CD4-positive, alpha-beta T cell treated with Interferon gamma for 1 hour (primary cell): ENCODE results near the gene PJA1.

Experiments used
- DNase-seq: peaks from one replicate; pipeline ENCODE4 v3.0.0-alpha.2; 2020

PJA1 gene

DNA sequence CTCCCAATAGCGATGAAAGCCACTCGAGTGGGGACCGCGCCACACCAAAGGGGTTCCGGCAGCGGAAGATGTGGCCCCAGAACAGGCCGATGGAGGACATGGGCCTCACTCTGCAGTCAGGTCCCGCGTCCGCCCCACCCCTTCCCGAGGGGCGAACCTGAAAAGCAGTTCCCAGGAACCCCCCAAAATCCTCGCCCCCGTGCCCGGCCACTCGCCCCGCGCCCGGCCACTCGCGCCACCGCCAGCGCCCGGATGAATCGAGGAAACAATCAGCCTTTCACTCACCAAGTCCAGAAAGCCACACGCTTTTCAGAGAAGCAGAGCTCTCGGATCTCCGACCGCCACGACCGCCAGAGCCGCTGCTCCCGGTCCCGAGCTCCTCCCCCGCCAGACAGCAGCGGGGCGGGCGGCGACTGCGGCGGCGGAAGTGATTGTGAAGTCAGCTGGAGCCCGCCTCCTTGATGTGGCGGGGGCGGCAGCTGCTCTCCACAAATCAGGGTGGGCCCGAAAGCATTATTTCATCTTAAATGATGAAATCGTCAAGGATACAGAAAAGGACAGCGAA lies at the start of gene PJA1:
Gene PJA1, minus strand, starts transcription at position 367 of the 565 bp plus-strand sequence. CDS start 2,380 bp downstream, outside the sequence.
- DNase-seq: peak; percentile 76

DNA sequence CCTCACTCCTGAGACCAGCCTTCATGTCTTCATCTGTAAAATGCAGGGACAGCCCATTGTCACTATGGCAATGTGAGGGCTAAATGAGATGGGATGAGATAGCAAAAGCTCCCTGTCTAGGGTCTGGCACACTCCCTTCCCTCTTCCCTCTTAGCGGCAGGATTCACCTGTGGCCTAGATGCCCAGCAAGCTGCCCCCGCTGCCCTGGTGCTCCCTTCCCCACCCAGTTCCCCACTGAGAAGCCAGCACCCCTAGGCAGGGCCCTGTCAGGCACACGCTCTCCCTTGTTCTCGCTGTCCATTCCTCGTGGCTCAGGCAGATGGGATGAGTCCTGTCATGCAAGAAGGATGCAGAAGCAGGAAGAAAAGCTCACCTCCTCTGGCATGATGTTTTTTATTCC lies 49.2 kb upstream of the PJA1 start:
- no peak for DNase-seq

- no peak for DNase-seq
These were observed 46.4 kb upstream of the PJA1 start for GRCh38 chrX:69211701-69212100.

DNA sequence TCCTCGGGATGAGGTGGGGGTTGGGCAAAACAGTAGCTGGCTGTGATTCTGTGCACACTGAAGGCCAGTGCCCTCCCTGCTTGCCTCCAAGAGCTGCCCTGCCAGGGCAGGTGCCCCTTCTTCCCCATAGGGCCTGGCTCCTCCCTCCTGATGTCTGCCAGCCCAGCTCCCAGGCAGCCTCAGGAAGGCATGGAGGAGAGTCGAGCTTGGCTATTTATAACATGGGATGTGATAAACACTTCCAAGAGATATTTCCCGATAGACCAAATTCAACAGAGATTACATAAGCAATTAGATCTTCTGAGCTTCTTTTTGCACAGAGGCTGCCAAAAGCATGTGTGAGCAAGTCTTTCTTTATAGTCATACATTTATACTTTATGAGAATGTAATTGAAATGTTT lies 45.3 kb upstream of the PJA1 start:
- no peak for DNase-seq

- no peak for DNase-seq
These were observed 42.0 kb upstream of the PJA1 start for GRCh38 chrX:69207216-69207615.

- DNase-seq: no peak
These were observed 38.4 kb upstream of the PJA1 start for GRCh38 chrX:69203638-69204037.

GRCh38 chrX:69197690-69198089 lies 32.4 kb upstream of the PJA1 start:
- DNase-seq: no peak

- DNase-seq: no peak
These were observed 31.4 kb upstream of the PJA1 start for GRCh38 chrX:69196666-69197065.

- no peak for DNase-seq
These were observed 30.6 kb upstream of the PJA1 start for GRCh38 chrX:69195810-69196209.

GRCh38 chrX:69195192-69195591 lies 29.9 kb upstream of the PJA1 start:
- DNase-seq: no peak

DNA sequence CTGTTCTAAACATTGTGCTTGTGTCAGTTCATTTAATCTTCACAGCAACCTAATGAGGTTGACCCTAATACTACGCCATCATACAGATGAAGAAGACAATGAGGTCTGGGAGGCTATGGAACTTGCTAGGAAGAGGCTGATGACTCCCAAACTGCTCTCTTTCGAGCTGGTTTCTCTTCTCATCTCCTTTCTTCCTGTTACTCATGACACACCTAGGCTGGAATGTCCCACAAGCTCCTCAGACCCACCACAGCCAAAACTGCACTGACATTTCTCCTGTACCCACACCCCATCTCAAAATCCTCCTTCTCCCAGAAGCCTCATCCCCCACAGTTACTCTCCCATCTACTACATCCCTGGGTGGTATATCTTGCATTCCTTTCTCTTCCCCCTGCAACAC lies 27.4 kb upstream of the PJA1 start:
- DNase-seq: no peak

DNA sequence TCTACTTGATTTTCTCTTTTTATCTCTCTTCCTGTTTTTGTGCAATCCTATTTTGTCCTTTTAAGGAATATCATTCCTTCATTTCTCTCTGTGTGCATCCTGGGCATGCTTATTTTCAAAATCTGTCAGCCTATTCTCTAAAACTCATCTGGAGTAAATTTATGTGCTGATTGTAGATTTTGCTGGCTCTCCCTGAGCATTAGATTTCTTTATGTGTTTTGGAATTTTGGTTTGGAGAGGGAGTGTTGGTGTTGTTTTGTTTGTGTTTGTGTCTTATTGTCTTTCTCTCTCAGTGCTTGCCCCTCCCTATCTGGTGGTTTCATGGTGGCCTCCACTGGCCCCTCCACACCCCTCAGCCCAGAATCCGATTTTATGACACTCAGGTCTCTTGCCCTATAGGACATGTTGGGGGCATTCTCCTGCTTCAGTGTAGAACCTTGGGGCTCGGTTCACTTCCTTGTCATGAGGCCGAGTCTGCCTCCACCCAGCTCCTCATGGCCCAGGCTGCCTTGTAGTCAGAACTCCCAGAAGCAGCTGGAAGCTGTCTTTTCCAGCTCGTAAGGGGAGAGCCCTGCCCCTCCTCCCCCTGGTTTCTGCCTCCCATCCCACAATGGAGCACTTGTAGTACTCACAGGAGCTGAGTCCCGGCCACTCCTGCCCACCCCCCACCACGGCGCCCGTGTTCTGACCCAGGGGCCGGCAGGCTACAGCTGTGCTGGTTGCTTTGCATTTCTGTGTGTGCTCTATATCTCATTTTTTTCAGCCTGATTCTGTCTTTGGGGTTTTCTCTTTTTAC lies 24.5 kb upstream of the PJA1 start:
- no peak for DNase-seq

DNA sequence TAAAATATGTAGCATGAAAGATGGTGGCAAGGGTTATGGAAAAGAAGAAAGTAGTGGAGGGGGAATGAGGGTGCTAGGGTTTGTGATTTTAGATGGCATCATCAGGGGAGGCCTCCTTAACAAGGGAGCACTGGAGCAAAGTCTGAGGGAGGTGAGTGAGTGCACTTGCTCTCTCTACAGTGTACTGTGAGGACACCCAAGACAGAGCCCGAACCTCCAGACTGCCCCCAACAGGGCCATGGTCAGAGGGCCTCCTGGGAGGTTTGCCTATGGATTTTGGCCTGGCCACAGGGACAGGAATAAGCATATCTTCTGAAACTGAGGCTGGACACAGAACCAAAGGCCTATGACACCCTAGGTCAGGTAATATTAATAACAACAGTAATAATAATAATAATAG lies 21.4 kb upstream of the PJA1 start:
- no peak for DNase-seq

DNA sequence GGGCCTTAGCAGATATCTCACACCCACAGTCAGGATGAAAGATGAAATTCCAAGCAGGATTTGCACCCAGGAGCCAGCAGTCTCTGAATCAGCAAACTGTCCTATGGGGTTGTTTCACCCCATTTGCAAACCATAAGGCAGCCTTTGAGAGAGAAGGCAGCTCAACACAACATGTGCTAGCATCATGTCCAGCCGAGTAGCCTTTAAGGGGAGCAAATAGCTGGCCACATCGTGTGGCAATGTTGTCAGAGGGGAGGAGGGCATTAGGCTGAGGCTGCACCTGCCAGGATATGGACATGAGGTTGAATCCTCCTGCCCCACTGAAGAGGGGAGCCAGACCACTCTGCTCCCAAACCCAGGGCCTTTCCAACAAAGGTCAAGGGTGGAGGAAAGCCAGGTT lies 20.6 kb upstream of the PJA1 start:
- no peak for DNase-seq

GRCh38 chrX:69185141-69185540 lies 19.9 kb upstream of the PJA1 start:
- DNase-seq: no peak

DNA sequence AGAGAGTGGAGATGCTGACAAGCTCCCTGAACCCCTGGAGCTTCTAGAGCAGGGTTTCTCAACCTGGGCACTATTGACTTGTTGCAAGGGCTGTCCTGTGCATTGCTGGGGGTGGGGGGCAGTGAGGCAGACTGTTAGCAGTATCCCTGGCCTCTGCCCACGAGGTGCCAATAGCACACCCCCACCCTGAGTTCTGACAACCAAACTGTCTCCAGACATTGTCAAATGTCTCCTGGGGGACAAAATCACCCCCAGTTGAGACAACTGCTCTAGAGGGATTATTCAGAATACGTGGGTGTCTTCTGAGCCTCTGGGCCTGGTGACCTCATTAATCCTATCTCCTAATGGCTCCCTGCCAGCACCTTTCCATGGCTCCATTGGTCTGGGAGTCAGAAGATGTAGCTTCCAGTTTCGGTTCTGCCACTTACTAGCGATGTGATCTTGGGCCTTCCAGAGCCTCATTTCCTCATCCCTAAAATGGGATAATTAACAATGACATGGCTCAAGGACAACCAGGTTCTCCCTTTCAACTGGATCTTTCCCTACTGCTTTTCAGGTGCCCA lies 17.6 kb upstream of the PJA1 start:
- DNase-seq: no peak

DNA sequence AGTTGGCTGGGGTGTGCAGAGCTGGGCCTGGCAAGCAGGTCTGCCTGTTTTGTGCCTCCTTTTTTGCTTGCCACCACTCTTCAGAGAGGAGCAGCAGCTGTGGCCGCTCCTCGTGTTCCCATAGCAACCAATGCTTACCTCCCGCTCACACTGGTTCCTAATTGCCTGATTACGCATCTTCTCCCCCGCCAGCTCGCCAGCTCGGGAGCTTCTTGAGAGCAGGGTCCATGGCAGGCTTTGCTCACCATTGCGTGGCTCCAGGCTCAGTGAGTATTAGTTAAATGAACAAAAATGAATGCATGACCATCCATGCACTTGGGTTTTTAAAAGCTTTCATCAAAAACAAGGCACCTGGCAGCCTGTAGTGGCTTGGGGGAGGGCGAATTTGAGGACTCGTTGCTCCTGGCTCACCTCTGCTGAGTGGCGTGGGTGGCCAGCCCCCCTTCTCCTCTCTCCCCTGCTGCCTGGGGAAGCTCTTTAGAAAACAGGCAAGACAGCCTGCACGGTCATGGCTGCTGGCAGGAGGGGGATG lies 14.2 kb upstream of the PJA1 start:
- DNase-seq: no peak

DNA sequence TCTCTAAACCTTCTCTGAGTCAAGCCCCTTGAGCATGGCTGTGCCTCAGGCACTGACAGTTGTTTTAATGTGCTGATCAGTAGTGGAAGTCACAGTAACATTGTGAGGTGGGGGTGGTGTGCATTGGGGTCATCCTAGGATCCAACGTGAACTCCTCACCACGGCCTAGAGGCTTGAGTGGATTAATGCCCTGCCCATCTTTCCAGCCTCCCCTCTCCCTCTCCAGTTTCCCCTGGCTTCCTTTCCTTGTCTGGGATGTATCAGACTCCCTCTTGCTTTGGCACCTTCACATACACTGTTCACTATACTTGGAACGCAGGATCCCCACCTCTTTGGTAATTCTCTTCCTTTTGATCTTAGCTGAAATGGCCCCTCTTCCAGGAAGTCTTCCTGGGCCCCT lies 13.3 kb upstream of the PJA1 start:
- no peak for DNase-seq

DNA sequence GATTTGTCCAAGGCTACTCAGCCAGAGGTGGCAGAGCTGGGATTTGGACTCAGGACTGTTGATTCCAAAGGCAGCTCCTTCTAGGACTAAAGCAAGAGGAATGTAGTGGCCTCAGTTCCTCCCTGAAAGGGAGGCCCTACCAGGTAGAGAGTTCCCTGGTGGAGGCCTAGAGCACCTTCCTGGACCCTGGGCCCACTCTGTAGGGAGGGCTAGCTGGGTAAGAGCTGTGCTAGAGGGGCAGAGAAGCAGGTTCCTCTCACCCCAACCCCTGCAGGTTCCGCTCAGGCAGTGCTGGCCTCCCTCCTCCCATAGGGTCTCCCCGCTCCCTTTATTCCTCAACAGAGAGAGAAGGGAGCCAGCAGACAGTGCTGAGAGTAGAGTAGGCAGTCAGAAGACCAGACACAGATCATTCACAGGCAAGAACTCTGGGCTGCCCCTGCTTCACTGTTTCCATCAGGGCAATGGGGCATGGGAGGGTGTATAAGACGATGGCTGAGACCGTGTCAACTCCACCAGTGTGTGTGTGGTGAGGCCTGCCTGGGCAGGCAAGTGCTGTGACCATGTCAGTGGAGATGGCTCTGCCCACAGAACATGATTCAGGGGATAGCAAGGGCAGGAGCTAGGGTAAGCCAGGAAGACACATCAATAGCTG lies 12.4 kb upstream of the PJA1 start:
- DNase-seq: no peak

DNA sequence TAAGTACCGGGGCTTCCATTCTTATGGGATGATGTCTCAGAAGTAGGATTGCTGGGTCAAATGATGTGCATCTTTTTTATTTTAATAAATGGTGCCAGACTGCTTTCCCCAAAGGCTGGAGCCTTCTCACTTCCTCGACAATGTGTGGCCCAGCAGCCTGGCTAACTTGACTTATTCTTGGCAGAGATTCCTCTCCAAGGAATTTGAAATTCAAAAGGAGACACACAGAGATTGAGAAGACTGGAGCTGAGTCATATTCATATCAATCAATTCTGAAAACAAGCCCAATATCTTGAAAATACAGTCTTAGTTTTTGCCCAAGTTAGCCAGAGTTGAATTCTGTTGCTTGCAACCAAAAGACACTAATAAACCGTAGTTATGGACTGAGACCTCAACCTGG lies 10.8 kb upstream of the PJA1 start:
- DNase-seq: no peak

GRCh38 chrX:69173906-69174305 lies 8.7 kb upstream of the PJA1 start:
- DNase-seq: no peak

GRCh38 chrX:69172937-69173336 lies 7.7 kb upstream of the PJA1 start:
- DNase-seq: no peak

- no peak for DNase-seq
These were observed 5.1 kb upstream of the PJA1 start for GRCh38 chrX:69170319-69170718.
